Measurements from ENCODE around the gene NOMO2. TPM values are rescaled to one million over a fixed set of nuclear protein-coding genes. Genes with fewer than 3 reads are reported as not detected.
"Not testable (repeated sequence)": the region's sequence is repeated elsewhere in the genome, so short reads cannot be mapped to it uniquely, and the experiment has no call there.

NOMO2 gene
- total RNA-seq, 1 experiment from 2014 or later, result 141 TPM

GRCh38 chr16:18387767-18388166, 174.1 kb downstream of the NOMO2 start:
- DNase-seq (ENCODE audit: low read depth); in situ Hi-C loops (cut with HindIII; ENCODE audit: low pct_unique_long_range_greater_than_20kb, low sequenced_read_pairs): not testable (repeated sequence)

GRCh38 chr16:18386517-18386916, 175.4 kb downstream of the NOMO2 start:
- in situ Hi-C loops (cut with HindIII; ENCODE audit: low pct_unique_long_range_greater_than_20kb, low sequenced_read_pairs), result not testable (repeated sequence)

GRCh38 chr16:18385285-18385684, 176.6 kb downstream of the NOMO2 start:
- DNase-seq (ENCODE audit: low read depth); in situ Hi-C loops (cut with HindIII; ENCODE audit: low pct_unique_long_range_greater_than_20kb, low sequenced_read_pairs): not testable (repeated sequence)

More at GRCh38 chr16:18386517-18386916, 175.4 kb downstream of the NOMO2 start:
- not testable (repeated sequence) for DNase-seq (ENCODE audit: low read depth)

GRCh38 chr16:18384869-18385268, 177.0 kb downstream of the NOMO2 start:
- in situ Hi-C loops (cut with HindIII; ENCODE audit: low pct_unique_long_range_greater_than_20kb, low sequenced_read_pairs); DNase-seq (ENCODE audit: low read depth): not testable (repeated sequence)

- in situ Hi-C loops (cut with HindIII; ENCODE audit: low pct_unique_long_range_greater_than_20kb, low sequenced_read_pairs); DNase-seq (ENCODE audit: low read depth): not testable (repeated sequence)
Measured at GRCh38 chr16:18384098-18384636, 177.7 kb downstream of the NOMO2 start.

- DNase-seq (ENCODE audit: low read depth); in situ Hi-C loops (cut with HindIII; ENCODE audit: low pct_unique_long_range_greater_than_20kb, low sequenced_read_pairs): not testable (repeated sequence)
Measured at GRCh38 chr16:18382696-18383095, 179.2 kb downstream of the NOMO2 start.

Other genes with a start within 250 kb of the NOMO2 start
- 0.20 and 0.23 TPM in 2 replicates for gene NPIPA8, start 225.4 kb downstream of the NOMO2 start, total RNA-seq (2014; rRNA removed; shearing (Covaris generic); ENCODE audit: low replicate concordance)
- 1,578 and 2,750 TPM in 2 replicates for gene RPS15A, start 228.2 kb upstream of the NOMO2 start, total RNA-seq (2014; rRNA removed; shearing (Covaris generic); ENCODE audit: low replicate concordance)
- 237 and 308 TPM in 2 replicates for gene ARL6IP1, start 239.5 kb upstream of the NOMO2 start, total RNA-seq (2014; rRNA removed; shearing (Covaris generic); ENCODE audit: low replicate concordance)

Data from Caki2 (cell line).